NCI-H1436 (cell line): ENCODE data around the gene MLC1.
A peak's percentile ranks its signal among the peaks of the same experiment; 100 is the strongest.

Experiments used
- DNase-seq: peaks from one replicate; lab custom pipeline; 2025; lab: John Stamatoyannopoulos, UW

The MLC1 gene

DNA sequence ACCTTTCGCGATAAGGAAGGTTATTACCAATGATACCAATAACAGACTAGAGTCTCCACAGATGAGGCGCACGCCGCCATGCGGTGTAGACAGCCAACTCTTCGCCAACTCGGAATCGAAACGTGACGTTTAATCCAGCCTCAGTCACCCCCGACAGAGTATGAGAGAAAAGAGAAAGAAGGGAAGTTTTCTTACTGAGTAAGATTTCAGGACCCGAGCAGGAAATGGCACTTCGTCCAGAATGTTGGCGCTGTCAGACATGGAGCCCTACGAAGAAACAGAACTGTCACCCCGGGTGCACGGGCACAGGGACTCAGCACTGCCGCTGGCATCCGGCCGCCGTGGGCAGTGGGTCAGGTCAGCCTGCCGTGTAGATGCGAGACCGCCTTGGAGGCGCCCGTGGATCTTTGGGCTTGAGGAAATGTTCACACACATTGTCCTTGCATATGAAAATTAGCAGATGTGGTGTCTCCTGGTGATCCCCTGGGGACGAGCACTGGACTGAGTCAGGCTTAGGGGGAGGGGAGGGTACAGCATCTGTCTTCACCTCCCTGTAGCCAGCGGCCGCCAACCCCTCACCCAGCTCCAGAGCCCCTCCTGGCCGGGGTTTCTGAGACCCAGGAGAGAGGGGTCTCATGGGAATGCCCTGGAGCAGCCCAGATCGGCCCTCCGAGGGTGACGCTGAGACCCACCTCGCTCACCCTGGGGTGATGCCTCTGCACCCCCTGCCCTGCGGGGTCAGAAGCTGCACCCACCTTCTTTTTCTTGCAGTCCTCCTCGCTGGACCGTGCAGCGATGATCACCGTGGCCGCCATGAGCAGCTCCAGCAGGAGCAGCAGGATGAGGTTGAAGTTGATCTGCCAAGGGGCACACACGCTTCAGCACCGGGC, 8.3 kb downstream of the MLC1 start:
- DNase-seq = no peak

DNA sequence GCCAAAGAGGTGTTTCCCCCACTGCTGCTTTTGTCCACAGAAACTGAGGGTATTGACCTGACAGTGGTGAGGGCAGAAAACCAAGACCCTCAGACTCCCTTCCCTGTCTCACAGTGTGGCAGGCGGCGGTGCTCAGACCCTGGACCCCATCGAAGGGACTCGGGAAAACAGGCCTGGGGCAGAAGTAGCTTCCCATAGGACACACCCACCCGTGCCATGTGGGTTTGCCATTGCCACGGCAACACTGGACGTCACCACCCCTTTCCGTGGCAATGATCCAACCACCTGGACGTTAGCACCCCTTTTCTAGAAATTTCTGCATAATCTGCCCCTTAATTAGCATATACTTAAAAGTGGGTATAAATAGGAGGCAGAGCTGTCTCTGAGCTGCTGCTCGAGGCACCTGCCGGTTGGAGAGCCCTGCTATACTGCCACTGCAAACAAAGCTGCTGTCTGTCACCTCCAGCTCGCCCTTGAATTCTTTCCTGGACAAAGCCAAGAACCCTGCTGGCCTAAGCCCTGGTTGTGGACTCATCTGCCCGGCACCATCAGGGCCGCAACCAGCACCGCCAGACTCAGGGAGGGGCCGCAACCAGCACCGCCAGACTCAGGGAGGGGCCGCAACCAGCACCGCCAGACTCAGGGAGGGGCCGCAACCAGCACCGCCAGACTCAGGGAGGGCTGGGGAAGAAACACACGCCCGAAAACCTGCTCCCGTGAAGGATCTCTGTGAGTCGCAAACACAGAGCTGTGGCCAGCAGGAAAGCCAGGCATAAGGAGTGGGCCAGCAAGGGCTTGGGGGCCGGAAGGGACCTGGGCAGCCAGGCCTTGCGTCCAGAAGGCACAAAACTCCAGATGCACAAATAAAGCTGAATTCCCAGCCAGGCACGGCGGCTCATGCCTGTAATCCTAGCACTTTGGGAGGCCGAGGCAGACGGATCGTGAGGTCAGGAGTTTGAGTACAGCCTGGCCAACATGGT, 10.4 kb downstream of the MLC1 start:
- peak; percentile 27 for DNase-seq

DNA sequence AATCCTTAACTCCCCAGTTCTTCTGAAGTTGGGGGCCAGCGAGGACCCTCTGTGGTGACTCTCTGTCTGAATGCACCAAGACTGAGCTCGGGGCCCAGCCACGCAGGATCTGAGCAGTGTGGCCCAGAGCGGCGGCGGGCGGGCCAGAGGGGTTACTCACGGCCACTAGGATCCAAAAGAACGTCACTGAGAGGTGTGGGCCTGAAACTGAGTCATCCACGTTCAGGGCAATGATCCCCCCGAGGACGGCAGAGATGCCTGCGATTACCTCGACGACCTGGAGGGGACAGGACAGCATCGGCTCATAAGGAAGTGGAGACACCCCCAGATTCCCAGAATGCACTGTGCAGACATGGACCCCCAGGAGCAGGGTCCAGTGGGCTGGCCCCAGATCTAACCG, 11.2 kb downstream of the MLC1 start:
- DNase-seq = no peak

DNA sequence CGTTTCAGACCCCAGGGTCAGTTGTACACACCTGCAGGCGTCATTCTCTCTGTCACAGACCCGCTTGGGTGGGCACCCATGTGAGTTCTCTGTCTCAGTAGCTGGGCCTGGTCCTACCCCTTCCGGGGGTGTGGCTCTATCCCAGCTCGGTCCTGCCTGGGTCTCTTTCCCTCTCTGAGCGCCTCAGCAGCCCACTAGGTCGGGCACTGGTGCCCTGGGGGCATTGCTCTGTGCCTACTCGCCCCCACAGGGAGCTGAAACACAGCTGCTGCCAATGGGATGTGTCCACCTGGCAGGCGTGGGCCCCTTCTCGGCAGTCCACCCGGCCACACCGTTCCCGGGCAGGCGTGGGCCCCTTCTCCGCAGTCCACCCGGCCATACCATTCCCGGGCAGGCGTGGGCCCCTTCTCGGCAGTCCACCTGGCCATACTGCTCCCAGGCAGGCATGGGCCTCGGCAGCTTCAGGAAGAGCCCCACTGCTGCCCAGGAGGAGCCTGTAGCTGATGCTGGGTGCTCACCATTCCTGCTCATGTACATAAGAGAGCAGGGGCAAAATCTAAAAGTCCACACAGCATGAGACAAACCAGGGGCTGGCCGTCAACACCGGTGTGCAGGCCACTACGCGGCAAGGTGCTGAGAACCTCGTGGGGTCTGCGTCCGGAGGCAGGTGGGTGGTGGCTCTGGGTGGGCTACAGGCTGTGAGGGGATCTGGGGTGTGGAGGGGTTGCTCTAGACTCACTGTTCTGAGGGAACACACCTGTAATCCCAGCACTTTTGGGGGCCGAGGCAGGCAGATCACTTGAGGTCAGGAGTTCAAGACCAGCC, 12.3 kb downstream of the MLC1 start:
- no peak for DNase-seq

DNA sequence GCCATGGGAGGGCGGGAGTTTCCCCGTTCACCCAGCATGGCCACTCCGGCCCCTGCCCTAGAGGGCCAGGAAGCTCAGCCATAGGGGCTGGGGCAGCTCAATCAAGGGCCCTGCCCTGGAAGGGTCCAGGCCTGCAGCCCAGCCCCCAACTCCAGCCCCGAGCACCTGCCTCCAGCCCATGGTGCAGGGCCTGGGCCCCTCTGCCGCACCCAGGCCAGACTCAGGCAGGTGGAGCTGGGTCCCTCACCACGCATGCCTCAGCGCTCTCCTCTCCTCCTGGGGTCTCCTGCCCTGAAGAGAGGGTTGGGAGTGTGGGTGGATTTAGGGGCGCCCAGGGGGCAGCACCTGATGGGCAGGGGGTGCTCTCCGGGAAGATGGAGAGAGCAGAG, 13.1 kb downstream of the MLC1 start:
- DNase-seq = no peak

DNA sequence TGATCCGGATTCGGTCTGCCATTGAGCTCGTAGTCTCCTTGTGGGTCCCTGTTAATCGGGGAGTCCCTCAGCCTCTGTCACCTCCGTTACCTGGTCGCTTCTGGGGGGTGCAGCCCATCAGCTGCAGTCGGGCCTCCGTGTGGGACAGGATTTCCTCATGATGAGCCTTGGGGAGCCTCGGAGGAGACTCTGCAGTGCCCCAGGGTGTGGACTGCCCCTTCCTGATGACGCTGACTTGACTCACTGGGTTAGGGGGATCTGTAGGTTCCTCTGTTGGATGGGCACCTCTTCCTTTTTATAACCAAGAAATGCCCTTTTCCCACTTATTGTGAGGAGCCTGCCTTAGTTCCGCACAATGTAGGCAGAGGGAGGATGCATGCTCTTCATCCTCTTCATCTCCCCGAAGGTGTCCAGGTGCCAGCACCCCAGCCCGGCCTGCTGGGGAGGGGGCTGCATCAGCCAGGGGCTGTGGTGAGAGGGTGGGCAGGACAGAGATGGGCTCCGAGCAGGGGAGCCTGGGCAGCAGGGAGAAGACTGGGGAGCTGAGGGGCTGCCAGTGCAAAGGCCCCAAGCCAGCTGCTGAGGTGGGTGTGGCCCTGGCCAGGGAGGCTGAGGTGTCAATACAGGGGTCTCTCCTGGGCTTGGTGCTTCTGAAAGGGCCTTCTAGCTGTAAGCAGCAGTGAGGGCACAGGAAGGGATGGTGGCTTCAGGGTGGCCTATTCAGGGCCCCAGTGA, 13.6 kb downstream of the MLC1 start:
- DNase-seq = no peak

DNA sequence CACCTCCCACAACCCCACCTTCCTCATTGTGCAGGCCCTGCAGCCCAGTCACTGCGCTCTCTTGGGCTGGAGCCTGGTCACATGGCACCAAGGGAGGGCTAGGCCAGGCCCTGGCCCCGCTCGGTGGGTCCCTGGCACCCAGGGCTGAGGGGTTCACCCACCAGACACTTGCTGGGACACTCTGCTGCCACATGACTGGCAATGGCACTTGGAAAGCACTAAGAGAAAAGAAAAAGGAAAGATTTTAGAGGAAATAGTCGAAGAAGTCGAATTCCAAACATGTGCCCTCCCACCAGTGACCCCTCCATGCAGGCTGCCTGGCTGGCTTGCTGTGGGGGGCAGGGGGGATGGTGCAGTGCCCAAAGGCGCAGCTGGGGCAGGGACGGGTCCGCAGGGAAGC, 14.9 kb downstream of the MLC1 start:
- DNase-seq = no peak

DNA sequence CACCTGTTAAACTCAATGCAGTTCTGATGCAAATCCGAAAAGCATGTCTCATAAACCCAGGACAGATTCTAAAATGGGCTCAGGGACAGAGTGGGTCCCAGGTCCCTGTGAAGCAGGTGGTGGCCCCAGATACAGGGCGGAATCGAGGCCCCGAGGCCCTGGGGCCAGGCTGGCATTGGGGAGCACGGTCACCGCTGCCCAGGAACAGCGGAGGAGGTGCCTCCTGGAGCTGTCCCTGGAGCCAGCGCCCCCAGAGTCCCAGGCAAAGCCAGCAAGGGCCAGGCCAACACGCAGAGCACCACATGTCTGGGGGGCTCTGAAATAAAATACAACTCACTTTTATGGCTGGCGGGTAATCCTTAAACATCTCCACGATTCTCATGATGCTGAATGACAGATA, 17.1 kb downstream of the MLC1 start:
- DNase-seq = no peak

DNA sequence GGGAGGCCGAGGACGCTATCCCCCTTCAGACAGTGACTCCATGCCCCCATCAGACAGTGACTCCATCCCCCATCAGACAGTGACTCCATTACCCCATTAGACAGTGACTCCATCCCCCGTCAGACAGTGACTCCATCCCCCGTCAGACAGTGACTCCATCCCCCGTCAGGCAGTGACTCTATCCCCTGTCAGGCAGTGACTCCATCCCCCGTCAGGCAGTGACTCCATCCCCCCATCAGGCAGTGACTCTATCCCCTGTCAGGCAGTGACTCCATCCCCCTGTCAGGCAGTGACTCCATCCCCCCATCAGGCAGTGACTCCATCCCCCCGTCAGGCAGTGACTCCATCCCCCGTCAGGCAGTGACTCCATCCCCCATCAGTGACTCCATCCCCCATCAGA, 18.0 kb downstream of the MLC1 start:
- DNase-seq = no peak

DNA sequence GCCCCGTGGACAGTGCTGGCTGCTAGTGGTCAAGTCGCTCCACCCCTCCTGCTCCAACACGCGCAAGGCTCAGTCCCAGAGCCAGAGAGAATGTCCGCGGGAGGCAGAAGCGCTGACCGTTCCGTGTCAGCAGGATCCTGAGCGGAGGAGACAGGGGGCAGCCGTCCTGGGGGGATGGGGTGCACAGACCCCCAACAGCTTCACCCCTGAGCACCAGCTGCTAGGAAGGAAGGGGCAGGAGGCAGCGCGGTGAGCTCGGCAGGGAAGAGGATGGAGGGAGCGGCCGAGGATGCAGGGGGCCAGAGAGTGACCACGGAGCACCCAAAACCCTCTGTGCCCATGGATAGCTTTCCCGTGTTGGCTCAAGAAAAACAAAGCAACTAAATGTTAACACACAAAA, 20.8 kb downstream of the MLC1 start:
- no peak for DNase-seq

DNA sequence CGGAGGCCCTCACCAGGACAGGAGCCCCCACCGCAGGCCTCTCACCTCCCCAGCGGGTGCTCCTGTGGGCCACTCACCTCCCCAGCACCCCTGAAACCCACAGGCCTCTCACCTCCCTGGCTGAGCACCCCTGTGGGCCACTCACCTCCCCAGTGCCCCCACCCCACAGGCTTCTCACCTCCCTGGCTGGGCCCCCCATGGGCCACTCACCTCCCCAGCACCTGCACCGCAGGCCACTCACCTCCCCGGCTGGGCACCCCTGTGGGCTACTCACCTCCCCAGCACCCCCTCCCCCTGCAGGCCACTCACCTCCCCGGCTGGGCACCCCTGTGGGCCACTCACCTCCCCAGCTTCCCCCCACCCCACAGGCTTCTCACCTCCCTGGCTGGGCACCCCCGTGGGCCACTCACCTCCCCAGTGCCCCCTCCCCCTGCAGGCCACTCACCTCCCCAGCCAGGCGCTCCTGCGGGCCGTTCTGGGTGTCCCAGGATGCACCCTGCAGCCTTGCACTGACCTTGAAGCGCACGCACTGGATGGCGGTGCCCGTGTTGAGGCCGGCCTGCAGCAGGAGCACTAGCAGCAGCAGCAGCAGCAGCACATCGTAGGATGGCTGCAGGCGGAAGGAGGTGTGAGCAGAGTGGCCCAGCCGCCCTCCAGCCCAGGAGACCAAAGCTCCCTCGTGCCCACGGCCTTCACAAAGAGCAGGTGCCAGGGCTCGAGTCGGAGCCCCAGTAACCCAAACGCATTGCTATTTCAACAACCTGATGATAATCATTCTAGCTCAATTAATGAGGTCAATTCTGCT, 21.4 kb downstream of the MLC1 start:
- no peak for DNase-seq

DNA sequence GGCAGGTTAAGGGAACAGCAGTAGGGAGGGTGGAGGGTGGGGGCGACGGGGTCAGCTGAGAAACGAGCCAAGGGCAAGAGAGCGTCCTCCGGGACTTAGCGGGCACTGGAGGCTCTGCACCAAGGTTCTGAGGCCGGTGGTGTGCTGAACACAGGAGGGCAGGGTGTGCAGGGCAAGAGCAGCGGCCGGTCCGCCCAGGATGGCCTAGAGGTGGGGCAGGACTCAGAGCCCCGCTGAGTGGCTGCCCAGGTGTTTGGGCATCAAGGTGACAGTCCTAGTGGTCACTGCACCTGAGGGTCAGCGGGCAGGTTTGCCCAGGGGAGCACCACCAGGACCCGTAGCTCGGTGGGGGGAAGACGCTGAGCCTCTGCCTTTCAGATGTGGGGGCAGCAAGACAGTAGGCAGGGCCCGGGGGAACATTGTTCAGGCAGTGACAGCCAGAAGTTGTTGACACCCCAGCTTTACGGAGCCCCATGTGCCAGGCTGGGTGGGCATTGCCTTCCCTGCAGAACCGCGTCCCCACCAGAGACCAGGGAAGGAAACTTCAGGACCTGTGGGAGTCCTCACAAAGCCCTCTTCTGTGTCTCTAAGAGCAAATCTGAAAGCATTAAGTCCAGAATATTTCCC, 22.6 kb downstream of the MLC1 start:
- DNase-seq = no peak

DNA sequence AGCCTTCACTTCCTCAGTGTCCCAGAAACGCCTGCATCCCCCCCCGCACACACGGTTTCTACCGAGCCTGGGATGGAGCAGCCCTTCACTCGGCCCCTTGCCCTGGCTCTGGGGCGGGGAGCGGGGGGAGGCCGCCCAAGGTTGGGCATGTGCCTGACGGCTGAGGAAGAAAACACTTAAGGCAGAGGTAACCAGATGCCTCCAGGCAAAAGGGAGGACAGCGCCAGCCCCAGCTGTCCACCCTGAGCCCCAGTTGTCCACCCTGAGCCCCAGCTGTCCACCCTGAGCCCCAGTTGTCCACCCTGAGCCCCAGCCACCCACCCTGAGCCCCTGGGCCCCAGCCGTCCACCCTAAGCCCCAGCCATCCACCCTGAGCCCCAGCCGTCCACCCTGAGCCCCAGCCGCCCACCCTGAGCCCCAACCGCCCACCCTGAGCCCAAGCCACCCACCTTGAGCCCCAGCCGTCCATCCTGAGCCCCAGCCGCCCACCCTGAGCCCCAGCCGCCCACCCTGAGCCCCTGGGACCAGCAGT, 23.3 kb downstream of the MLC1 start:
- no peak for DNase-seq

DNA sequence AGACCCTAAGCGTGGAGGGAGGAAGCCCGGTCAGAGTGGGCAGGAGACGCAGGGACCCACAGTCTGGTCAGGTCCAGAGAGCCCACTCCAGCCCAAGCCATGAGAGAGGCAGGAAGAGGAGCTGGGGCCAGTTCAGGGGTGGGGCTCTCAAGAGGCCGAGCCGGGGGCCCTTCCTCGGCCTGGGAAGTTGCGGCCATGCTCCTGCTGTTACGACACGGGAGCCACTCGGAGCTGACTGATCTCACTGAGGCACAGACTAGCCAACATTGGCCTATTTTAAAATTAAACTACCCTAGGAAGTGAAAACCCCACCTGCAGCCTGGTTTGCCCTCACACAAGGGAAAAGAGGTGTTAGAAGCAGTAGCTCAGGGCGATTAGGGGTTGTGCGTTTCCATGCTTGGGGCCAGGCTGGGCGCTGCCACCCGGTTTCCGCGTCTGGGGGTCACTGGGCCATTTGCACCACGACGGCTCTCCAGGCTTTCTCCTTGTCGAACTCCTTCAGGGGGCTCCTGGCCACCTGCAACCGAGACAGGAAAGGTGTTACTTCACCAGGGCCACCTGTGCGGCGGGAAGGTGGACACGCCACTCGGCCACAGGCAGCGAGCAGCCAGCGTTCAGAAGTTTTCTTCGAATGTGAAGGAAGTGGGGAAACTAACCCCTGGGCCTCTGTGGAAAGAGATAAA, 23.9 kb downstream of the MLC1 start:
- no peak for DNase-seq

DNA sequence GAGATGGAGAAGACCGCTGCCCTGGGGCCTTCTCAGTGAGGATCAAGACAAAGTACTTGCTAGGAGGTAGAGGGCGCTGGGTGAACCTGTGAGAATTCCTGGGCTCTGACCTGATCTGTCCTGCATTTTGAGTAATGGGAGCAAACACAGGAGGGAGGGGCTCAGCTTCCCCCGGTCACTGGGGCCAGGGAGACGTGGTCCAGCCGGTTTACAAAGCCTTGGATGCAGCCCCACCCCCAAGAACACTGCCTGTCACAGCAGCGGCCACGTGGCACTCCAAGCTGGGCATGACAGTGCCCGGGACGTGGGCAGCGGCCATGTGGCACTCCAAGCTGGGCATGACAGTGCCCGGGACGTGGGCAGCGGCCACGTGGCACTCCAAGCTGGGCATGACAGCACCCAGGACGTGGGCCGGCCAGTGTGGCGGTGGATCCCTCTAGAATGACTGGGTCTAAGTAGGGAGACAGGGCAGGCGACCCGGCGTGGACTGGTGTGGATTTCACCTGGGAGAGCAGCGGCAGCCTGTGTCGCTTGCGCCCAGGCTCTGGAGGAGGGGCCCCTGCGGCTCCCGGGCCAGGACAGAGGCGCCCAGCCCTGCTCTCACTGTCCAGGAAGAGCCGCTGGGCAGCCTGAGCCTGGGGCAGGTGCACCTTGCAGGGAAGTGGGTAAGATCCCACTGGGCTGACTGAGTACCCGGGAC, 24.6 kb downstream of the MLC1 start:
- DNase-seq = no peak

DNA sequence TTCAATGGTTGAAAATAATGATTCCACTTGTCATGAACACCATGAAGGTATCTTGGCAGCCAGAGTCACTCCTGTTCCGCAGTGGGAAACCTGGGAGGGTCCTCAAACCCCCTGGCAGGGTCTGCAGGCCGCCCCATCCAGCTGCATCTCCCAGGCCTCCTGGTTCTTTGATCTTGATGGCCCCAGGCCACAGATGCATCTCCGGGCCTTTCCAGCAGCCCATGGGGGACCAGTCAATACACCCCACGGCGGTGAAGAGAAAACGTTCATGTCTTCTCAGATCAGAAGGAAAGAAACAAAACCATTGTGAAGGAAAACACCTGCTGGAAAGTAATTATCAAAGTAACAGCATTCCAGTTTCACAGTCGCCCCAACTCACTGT, 25.4 kb downstream of the MLC1 start:
- DNase-seq = no peak

DNA sequence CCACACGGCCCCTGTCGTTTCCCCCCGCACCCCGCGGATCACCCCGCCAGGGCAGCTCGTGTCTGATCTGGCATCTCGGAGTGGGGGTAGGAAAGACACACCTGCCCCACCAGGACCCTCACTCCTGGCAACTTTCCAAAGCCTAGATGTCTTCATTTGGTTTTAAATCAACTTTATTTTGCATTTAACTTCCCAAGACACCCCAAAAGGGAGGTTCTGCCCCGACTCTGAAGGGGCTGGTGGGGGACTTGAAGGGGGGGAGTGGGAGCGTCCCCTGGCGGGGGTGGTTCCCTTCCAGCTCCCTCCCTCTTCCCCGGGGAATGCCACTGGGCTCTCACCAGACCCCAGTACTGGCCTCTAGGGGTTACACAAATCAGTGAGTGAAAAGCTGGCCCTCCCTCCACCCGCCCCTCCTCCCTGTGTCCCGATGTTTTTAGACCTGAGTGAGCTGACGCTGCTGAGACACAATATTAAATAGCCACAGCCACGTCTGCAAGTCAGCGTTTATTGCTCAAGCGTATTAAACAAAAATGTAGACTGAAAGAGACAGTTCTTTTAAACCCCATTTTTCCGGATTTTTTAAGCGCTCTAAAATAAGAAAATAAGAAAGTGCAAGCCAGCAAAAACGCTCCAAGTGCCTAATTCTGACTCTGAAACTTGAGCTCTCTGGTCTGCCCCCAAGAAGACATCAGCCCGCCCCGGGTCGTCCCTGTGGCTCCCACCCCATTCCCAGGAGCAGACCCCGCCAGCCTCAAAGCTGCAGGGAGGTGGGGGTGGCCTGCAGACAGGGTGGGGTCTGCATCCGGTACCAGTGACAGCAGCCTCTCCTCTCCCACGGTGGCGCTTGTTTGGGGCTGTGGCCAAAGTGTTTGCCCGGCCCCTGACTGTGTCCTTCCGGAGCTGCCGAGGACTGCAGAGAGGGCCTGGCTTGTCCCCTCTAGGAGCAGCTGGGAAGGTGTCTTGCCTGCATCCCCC, 26.0 kb downstream of the MLC1 start:
- peak; percentile 84 for DNase-seq
